SU-DHL-6 (cell line): ENCODE results near the gene ARHGAP29.

ENCODE experiments used
- H2AFZ ChIP-seq: fragments of 200-600 bp; sonication (generic); 2 replicates; pipeline ENCODE4 v1.6.1; 2014; ENCODE audit warnings: low read depth, mild to moderate bottlenecking, moderate library complexity, mixed read lengths, antibody characterized with exemption, low read length; ENCODE audit not compliant: severe bottlenecking
- H3F3A ChIP-seq: fragments of 200-600 bp; shearing (Covaris generic); 2 replicates; pipeline ENCODE4 v1.6.0; 2016; ENCODE audit warnings: antibody characterized with exemption, mild to moderate bottlenecking; ENCODE audit not compliant: insufficient read depth
- H3K27ac ChIP-seq: fragments of 200-600 bp; sonication (generic); 2 replicates; pipeline ENCODE4 v1.5.1; 2016; ENCODE audit warnings: low read depth, mild to moderate bottlenecking, low read length, moderate library complexity, mixed read lengths
- H3K27me3 ChIP-seq: fragments of 200-600 bp; sonication (generic), shearing (Covaris generic); 2 replicates; pipeline ENCODE4 v1.6.0; 2014; ENCODE audit warnings: mild to moderate bottlenecking, low read length
- H3K36me3 ChIP-seq: fragments of 200-600 bp; sonication (generic); 2 replicates; pipeline ENCODE4 v1.6.1; 2014; ENCODE audit warnings: mild to moderate bottlenecking, low read length, mixed read lengths
- H3K4me2 ChIP-seq: fragments of 300-600, 200-600 bp; shearing (Covaris generic), sonication (generic); 2 replicates; pipeline ENCODE4 v1.6.0; 2014; ENCODE audit warnings: low read length, low read depth, mild to moderate bottlenecking; ENCODE audit not compliant: poor library complexity, severe bottlenecking
- H3K4me3 ChIP-seq: fragments of 200-600 bp; sonication (generic); 2 replicates; pipeline ENCODE4 v1.5.1; 2014; ENCODE audit warnings: antibody characterized with exemption, low read length, mild to moderate bottlenecking, mixed read lengths; ENCODE audit not compliant: insufficient read depth, poor library complexity, severe bottlenecking
- H3K79me2 ChIP-seq: fragments of 200-600 bp; sonication (generic); 2 replicates; pipeline ENCODE4 v1.6.1; 2014; ENCODE audit warnings: mild to moderate bottlenecking, low read length, moderate library complexity; ENCODE audit not compliant: insufficient read depth
- H3K9ac ChIP-seq: fragments of 200-600 bp; sonication (generic); 2 replicates; pipeline ENCODE4 v1.7.0; 2014; ENCODE audit warnings: mild to moderate bottlenecking, low read length
- H3K9me2 ChIP-seq: fragments of 200-600 bp; sonication (generic); replicated peaks from 2 replicates; pipeline ENCODE4 v1.6.1; 2014; ENCODE audit warnings: low read length; ENCODE audit not compliant: insufficient read depth
- H3K9me3 ChIP-seq: fragments of 200-600 bp; sonication (generic); 2 replicates; pipeline ENCODE4 v1.6.1; 2014; ENCODE audit warnings: low read length, mixed read lengths; ENCODE audit not compliant: insufficient read depth
- H4K20me1 ChIP-seq: fragments of 200-600 bp; sonication (generic); 2 replicates; pipeline ENCODE4 v1.6.1; 2014; ENCODE audit warnings: low read depth, mild to moderate bottlenecking, antibody characterized with exemption, low read length, moderate library complexity, mixed read lengths
- CTCF ChIP-seq: fragments of 200-600 bp; sonication (generic); IDR thresholded peaks from one replicate; pipeline ENCODE4 v1.5.1; 2017; ENCODE audit warnings: antibody characterized with exemption, mild to moderate bottlenecking, low read length, moderate library complexity; ENCODE audit not compliant: insufficient read depth, poor library complexity, severe bottlenecking
- EZH2phosphoT487 ChIP-seq: fragments of 200-600 bp; sonication (generic), shearing (Covaris generic); conservative IDR thresholded peaks from 2 replicates; pipeline ENCODE4 v1.6.1; 2018; ENCODE audit warnings: mild to moderate bottlenecking, antibody characterized with exemption, low read length, moderate library complexity, mixed read lengths

Gene ARHGAP29

GRCh38 chr1:94282143-94282711 is 44.8 kb upstream of the ARHGAP29 start:
- Histone ChIP-seq H3K4me3 (no peak overlapping the region), H3F3A (no peaks in the 10 kb centered on the region), H3K79me2 (no peaks in the 10 kb centered on the region), H3K36me3 (no peaks in the 10 kb centered on the region), H3K27me3 (no peaks in the 10 kb centered on the region), H3K27ac (no peak overlapping the region), H3K9me2 (no peaks in the 10 kb centered on the region), H4K20me1 (no peaks in the 10 kb centered on the region), H3K4me2 (no peak overlapping the region), H3K9ac (no peak overlapping the region), H2AFZ (no peak overlapping the region), H3K9me3 (no peaks in the 10 kb centered on the region)
- TF ChIP-seq CTCF = no peak
- no peak for TF ChIP-seq EZH2phosphoT487

GRCh38 chr1:94281361-94282142 is 44.2 kb upstream of the ARHGAP29 start:
- H3K9me3 ChIP-seq = no peaks in the 10 kb centered on the region
- H2AFZ ChIP-seq = no peak overlapping the region
- no peak for TF ChIP-seq CTCF
- TF ChIP-seq EZH2phosphoT487 = no peak
- no peak overlapping the region for H3K9ac ChIP-seq
- H3K27ac ChIP-seq = no peak overlapping the region
- no peak overlapping the region for H3K4me2 ChIP-seq
- no peaks in the 10 kb centered on the region for H3K79me2 ChIP-seq
- no peaks in the 10 kb centered on the region for H4K20me1 ChIP-seq
- H3K36me3 ChIP-seq = no peaks in the 10 kb centered on the region
- H3K27me3 ChIP-seq = no peaks in the 10 kb centered on the region
- H3K9me2 ChIP-seq = no peaks in the 10 kb centered on the region
- H3F3A ChIP-seq = no peaks in the 10 kb centered on the region
- H3K4me3 ChIP-seq = no peak overlapping the region

GRCh38 chr1:94280541-94280940 is 43.2 kb upstream of the ARHGAP29 start:
- H3K9me3 ChIP-seq = no peaks in the 10 kb centered on the region
- H3K4me2 ChIP-seq = no peak overlapping the region
- no peaks in the 10 kb centered on the region for H3K36me3 ChIP-seq
- H3K9ac ChIP-seq = no peak overlapping the region
- TF ChIP-seq CTCF (no peak), EZH2phosphoT487 (no peak)
- H3K27me3 ChIP-seq = no peaks in the 10 kb centered on the region
- H3K79me2 ChIP-seq = no peaks in the 10 kb centered on the region
- no peak overlapping the region for H3K4me3 ChIP-seq
- H2AFZ ChIP-seq = no peak overlapping the region
- H3K9me2 ChIP-seq = no peaks in the 10 kb centered on the region
- H3K27ac ChIP-seq = no peak overlapping the region
- no peaks in the 10 kb centered on the region for H4K20me1 ChIP-seq
- H3F3A ChIP-seq = no peaks in the 10 kb centered on the region
